Subcutaneous adipose tissue (tissue), 4 donors: Measurements from ENCODE around the gene EPB41L3. TPM values are rescaled to one million over a fixed set of nuclear protein-coding genes. Genes with fewer than 3 reads are reported as not detected.

Experiments
- total RNA-seq, 4 donors: library from RNA; depleted of rRNA; stranded (reverse); fragments of >200 nt; gene quantifications; one replicate each; pipeline ENCODE4 v1.1.0, GENCODE V29; 2016
- TF ChIP-seq, protein P1 (sequence below): fragments of 450-650 bp; IDR thresholded peaks from one replicate; pipeline ENCODE4 v1.5.1; 2016; ENCODE audit warnings: low read depth, mild to moderate bottlenecking, control low read depth, antibody characterized with exemption, moderate library complexity

The EPB41L3 gene
- total RNA-seq, 4 donors from 2014 or later: 82.1 to 225 (median 164) TPM

DNA sequence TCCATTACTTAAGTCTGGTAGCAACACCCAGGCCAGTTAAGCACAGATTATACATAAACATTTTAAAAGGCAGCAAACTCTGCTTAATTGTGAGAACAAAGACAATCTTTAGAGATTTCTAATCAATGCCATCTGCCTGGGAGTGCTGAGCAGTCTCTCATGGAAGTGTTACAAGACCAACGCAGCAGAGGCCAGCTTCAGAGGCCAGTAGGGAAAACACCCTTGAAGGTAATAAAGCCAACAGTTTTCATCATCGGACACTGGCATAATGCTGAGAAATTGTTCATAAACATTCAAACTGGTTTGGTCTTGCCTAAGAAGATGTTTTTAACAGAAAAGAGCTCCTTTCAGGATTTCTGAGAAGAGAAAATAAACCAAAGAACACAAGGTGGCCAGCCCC lies 35.0 kb downstream of the EPB41L3 start:
- TF ChIP-seq, protein P1, sequence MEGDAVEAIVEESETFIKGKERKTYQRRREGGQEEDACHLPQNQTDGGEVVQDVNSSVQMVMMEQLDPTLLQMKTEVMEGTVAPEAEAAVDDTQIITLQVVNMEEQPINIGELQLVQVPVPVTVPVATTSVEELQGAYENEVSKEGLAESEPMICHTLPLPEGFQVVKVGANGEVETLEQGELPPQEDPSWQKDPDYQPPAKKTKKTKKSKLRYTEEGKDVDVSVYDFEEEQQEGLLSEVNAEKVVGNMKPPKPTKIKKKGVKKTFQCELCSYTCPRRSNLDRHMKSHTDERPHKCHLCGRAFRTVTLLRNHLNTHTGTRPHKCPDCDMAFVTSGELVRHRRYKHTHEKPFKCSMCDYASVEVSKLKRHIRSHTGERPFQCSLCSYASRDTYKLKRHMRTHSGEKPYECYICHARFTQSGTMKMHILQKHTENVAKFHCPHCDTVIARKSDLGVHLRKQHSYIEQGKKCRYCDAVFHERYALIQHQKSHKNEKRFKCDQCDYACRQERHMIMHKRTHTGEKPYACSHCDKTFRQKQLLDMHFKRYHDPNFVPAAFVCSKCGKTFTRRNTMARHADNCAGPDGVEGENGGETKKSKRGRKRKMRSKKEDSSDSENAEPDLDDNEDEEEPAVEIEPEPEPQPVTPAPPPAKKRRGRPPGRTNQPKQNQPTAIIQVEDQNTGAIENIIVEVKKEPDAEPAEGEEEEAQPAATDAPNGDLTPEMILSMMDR: no peak

DNA sequence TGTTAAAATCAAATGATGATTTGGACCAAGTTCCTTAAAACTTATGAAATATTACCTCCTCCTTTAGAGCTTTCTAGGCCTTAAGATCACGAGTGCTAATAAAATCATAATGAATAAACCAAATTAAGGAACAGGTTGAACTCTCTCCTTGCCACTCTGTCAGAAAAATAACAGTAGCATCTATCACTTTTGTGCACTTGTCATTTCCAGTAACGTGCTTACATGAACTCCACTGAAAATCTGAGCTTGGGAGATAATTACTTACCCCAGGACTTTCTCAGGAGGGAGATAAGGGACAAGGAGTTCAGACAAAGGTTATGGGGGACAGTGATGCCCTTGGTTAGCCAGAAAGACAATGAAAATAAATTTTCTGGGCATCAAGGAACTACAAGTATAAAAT lies 36.0 kb downstream of the EPB41L3 start:
- TF ChIP-seq, protein P1: no peak

DNA sequence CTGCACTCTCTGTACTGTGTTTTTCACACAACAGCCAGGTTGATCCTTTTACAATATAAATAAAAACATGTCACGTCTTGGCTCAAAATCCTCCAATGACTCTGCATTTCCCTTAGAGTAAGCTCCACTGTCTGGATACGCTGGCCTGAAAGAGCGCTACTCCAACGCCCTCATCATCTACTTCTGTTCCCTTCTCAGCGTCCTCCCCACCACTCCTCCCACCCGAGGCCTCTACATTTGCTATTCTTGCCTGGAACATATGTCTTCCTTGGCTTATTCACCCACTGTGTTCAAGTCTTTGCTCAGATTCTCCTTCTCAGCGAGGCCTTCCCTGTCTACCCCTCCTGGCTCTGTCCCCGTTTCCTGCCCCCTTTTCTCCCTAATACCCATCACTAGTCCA lies 37.6 kb downstream of the EPB41L3 start:
- TF ChIP-seq, protein P1: no peak

DNA sequence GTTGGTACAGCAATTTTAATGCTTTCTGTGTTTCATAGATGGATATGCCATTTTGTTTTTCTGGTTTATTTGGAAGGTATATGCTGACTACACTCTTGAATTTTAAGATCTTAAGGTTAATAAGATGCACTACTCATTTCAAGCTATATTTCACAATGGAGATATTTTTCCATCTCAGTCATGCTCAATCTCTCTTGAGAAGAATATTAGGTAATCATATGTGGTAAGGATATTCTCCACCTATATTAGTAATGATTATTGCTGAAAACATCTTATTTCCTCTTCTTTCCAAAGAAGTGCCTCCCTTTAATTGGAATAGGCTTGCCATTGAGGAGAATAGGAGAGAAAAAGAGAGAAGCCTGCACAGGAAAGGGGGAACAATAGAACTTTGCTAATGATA lies 40.1 kb downstream of the EPB41L3 start:
- TF ChIP-seq, protein P1: no peak

DNA sequence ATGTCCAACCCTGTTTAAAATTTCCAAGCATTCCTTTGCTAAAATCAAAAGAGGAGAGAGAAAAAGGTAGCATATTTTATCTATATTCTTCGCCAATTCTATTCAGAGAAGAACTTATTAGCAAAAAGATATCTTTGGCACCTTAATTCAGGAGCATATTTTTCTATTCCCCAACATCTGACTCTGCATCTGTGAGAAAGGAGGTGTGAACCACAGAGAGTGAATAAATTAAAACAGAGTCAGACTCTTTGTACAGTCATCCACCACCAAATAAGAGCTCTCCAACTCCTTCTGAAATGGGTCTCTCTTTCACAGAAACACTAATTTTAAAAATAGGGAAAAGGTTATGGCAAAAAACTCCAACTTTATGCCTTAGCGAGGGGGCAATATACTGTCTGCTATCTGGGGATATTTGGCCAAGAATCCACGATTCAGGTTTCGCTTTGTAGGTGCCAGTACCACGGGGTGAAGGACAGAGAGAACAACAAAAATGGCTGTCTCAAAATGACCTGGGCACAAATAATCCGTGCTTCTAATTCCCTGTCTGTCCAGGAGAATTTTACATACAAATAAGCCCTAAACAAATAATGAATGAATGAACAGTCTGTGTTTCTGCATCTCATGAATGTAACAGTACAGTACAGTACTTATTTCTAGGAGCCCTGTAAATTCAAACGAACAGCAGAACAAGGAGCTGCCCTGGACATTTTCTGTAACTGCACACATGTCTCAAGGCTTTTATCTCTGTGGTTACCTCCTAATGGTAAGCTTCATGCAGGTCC lies 43.4 kb downstream of the EPB41L3 start:
- TF ChIP-seq, protein P1: no peak

- TF ChIP-seq, protein P1: no peak
These were observed 45.3 kb downstream of the EPB41L3 start for GRCh38 chr18:5498452-5498851.

DNA sequence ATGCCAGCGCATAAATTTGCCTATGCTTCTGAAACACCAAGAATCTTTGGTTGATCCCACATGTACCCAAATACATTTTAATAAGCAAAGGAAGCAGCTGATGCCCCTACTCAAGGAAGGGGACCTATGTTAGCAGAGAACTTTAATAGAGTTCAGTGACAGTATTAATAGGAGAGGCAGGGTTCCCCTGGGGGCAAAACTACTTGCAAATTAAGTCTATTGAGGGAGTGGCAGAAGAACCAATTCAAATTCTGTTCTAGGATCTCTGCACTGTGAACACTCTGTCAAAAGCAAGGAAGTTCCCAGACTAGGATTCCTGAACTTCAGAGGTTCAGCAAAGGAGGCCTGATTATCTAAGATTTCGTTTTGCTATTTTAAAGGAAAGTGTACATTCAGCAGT lies 47.5 kb downstream of the EPB41L3 start:
- TF ChIP-seq, protein P1: no peak
